ENCODE results near the gene SNRK. TPM values are rescaled to one million over a fixed set of nuclear protein-coding genes. Genes with fewer than 3 reads are reported as not detected.

The SNRK gene
- total RNA-seq, 4 donors from 2014 or later, result 30.7 to 50.4 (median 45.8) TPM

GRCh38 chr3:43364494-43364893 is 78.2 kb downstream of the SNRK start:
- H3K36me3 ChIP-seq, result peaks cover 0 to 17% (median 5%) of the 10 kb centered on the region in 4 donors
- TF ChIP-seq CTCF (IDR thresholded peaks at IDR 0.05) (no peak), EP300 (IDR thresholded peaks at IDR 0.05) (no peak), POLR2AphosphoS5 (IDR thresholded peaks at IDR 0.05) (no peak), POLR2A (IDR thresholded peaks at IDR 0.05; ENCODE audit: low read depth) (no peak)
- peak; percentile 75 for DNase-seq (ENCODE audit: extremely low spot score)
- WGBS, result 96% methylated on average over 14 of the region's 14 CpGs
- peak overlapping the region in 1 of 4 donors; percentile 22 for H3K27ac ChIP-seq (replicated peaks in 1 of 4)
- H3K27me3 ChIP-seq, result no peaks in the 10 kb centered on the region
- peaks cover 10 to 23% (median 19%) of the 10 kb centered on the region in 4 donors for H3K4me1 ChIP-seq
- H3K4me3 ChIP-seq, result no peak overlapping the region
- H3K9me3 ChIP-seq, result no peaks in the 10 kb centered on the region
- intact Hi-C loops (cut with DNase I), result no loop called here

DNA sequence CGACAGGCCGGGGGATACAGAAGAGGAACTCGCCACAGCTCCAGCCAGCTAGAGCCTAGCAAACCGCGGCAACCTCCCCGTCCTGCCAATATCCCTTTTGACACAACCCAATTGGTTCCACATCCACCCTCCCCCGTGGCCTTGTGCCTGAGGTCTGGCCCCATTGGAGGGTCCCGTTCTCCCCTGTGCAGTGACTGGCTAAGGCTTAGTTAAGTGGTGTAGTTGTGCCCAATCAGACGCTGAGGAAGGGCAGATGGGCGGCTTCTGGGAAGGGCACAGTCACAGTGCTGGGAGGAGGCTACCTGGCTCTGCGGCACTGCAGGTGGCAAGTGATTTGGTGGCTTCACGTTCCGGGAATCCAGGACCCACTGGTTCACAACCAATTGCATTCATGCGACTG is 78.6 kb downstream of the SNRK start:
- DNase-seq (ENCODE audit: extremely low spot score), result peak; percentile 34
- Histone ChIP-seq H3K36me3 (peaks cover 0 to 17% (median 5%) of the 10 kb centered on the region in 4 donors), H3K4me1 (peaks cover 10 to 23% (median 19%) of the 10 kb centered on the region in 4 donors), H3K4me3 (no peak overlapping the region), H3K9me3 (no peaks in the 10 kb centered on the region), H3K27ac (replicated peaks in 1 of 4) (peak overlapping the region in 1 of 4 donors; percentile 22), H3K27me3 (no peaks in the 10 kb centered on the region)
- intact Hi-C loops (cut with DNase I), result no loop called here
- TF ChIP-seq POLR2A (IDR thresholded peaks at IDR 0.05; ENCODE audit: low read depth) (no peak), CTCF (IDR thresholded peaks at IDR 0.05) (no peak), EP300 (IDR thresholded peaks at IDR 0.05) (no peak), POLR2AphosphoS5 (IDR thresholded peaks at IDR 0.05) (no peak)
- 97% methylated on average over 14 of the region's 14 CpGs for WGBS

- no peak overlapping the region for H3K27ac ChIP-seq (replicated peaks in 1 of 4)
- TF ChIP-seq CTCF (IDR thresholded peaks at IDR 0.05) (no peak), EP300 (IDR thresholded peaks at IDR 0.05) (no peak), POLR2A (IDR thresholded peaks at IDR 0.05; ENCODE audit: low read depth) (no peak), POLR2AphosphoS5 (IDR thresholded peaks at IDR 0.05) (no peak)
- intact Hi-C loops (cut with DNase I), result no loop called here
These were observed 79.4 kb downstream of the SNRK start for GRCh38 chr3:43365601-43366305.

GRCh38 chr3:43366481-43366880 is 80.1 kb downstream of the SNRK start:
- DNase-seq (ENCODE audit: extremely low spot score), result no peak
- 69% methylated on average over 10 of the region's 11 CpGs for WGBS
- Histone ChIP-seq H3K27me3 (no peaks in the 10 kb centered on the region), H3K36me3 (peaks cover 0 to 17% (median 5%) of the 10 kb centered on the region in 4 donors), H3K27ac (replicated peaks in 1 of 4) (peak overlapping the region in 2 of 4 donors; percentile 13 to 19), H3K4me1 (peaks cover 7 to 23% (median 16%) of the 10 kb centered on the region in 4 donors), H3K4me3 (no peak overlapping the region), H3K9me3 (no peaks in the 10 kb centered on the region)
- TF ChIP-seq EP300 (IDR thresholded peaks at IDR 0.05) (no peak), CTCF (IDR thresholded peaks at IDR 0.05) (no peak), POLR2AphosphoS5 (IDR thresholded peaks at IDR 0.05) (no peak), POLR2A (IDR thresholded peaks at IDR 0.05; ENCODE audit: low read depth) (no peak)
- intact Hi-C loops (cut with DNase I), result no loop called here

More at GRCh38 chr3:43365601-43366305, 79.4 kb downstream of the SNRK start:
- H3K4me1 ChIP-seq, result peaks cover 9 to 23% (median 19%) of the 10 kb centered on the region in 4 donors
- H3K36me3 ChIP-seq, result peaks cover 0 to 17% (median 5%) of the 10 kb centered on the region in 4 donors
- no peaks in the 10 kb centered on the region for H3K9me3 ChIP-seq
- DNase-seq (ENCODE audit: extremely low spot score), result peak; percentile 68
- no peak overlapping the region for H3K4me3 ChIP-seq
- WGBS, result 100% methylated on average over 4 of the region's 12 CpGs
- no peaks in the 10 kb centered on the region for H3K27me3 ChIP-seq

Measured in esophagus muscularis mucosa (tissue), 4 donors.